MM.1S (cell line): Measurements from ENCODE around the gene VN1R5.
A peak's percentile ranks its signal among the peaks of the same experiment; 100 is the strongest.

Source experiments
- DNase-seq: peaks from one replicate; pipeline ENCODE4 v3.0.0-alpha.2; 2015
- H2AFZ ChIP-seq: fragments of 300-600 bp; sonication (generic); 2 replicates; pipeline ENCODE4 v1.6.0; 2016; ENCODE audit warnings: antibody characterized with exemption, low read length
- H3F3A ChIP-seq: fragments of 300-600 bp; sonication (generic); 2 replicates; pipeline ENCODE4 v1.6.1; 2016; ENCODE audit warnings: mild to moderate bottlenecking, antibody characterized with exemption, low read length, moderate library complexity, mixed read lengths; ENCODE audit not compliant: insufficient read depth
- H3K27ac ChIP-seq: fragments of 300-600 bp; sonication (generic); 2 replicates; pipeline ENCODE4 v1.5.1; 2016; ENCODE audit warnings: mild to moderate bottlenecking, low read length
- H3K27me3 ChIP-seq: fragments of 300-600 bp; sonication (generic); replicated peaks from 2 replicates; pipeline ENCODE4 v1.6.0; 2016; ENCODE audit warnings: low read length; ENCODE audit not compliant: insufficient read depth
- H3K36me3 ChIP-seq: fragments of 300-600 bp; sonication (generic); replicated peaks from 2 replicates; pipeline ENCODE4 v1.6.1; 2016; ENCODE audit warnings: mild to moderate bottlenecking, low read length, mixed read lengths; ENCODE audit not compliant: insufficient read depth
- H3K4me1 ChIP-seq: fragments of 300-600 bp; sonication (generic); 2 replicates; pipeline ENCODE4 v1.6.1; 2016; ENCODE audit warnings: low read length, mixed read lengths
- H3K4me2 ChIP-seq: fragments of 300-600 bp; sonication (generic); 2 replicates; pipeline ENCODE4 v1.6.0; 2016; ENCODE audit warnings: low read depth, low read length
- H3K4me3 ChIP-seq: fragments of 300-600 bp; sonication (generic); 2 replicates; pipeline ENCODE4 v1.5.1; 2016; ENCODE audit warnings: low read length, mixed read lengths
- H3K79me2 ChIP-seq: fragments of 300-600 bp; sonication (generic); 2 replicates; pipeline ENCODE4 v1.6.1; 2016; ENCODE audit warnings: mixed run types, low read length, mixed read lengths
- H3K9ac ChIP-seq: fragments of 300-600 bp; sonication (generic); 2 replicates; pipeline ENCODE4 v1.6.1; 2016; ENCODE audit warnings: low read length, mixed read lengths
- H3K9me2 ChIP-seq: fragments of 300-600 bp; sonication (generic); replicated peaks from 2 replicates; pipeline ENCODE4 v1.6.1; 2016; ENCODE audit warnings: mild to moderate bottlenecking, low read length, mixed read lengths; ENCODE audit not compliant: insufficient read depth
- H3K9me3 ChIP-seq: fragments of 300-600 bp; sonication (generic); replicated peaks from 2 replicates; pipeline ENCODE4 v1.6.1; 2016; ENCODE audit warnings: mild to moderate bottlenecking, low read length, mixed read lengths; ENCODE audit not compliant: insufficient read depth
- H4K20me1 ChIP-seq: fragments of 300-600 bp; sonication (generic); 2 replicates; pipeline ENCODE4 v1.6.1; 2016; ENCODE audit warnings: mild to moderate bottlenecking, low read length, moderate library complexity, mixed read lengths; ENCODE audit not compliant: insufficient read depth
- EZH2 ChIP-seq: fragments of 300-600 bp; sonication (generic); optimal IDR thresholded peaks from 2 replicates; pipeline ENCODE3; 2017; ENCODE audit warnings: low read depth, mild to moderate bottlenecking, antibody characterized with exemption, low read length, mixed read lengths
- EZH2phosphoT487 ChIP-seq: fragments of 300-600 bp; sonication (generic); IDR thresholded peaks from 2 replicates; pipeline ENCODE4 v1.6.1; 2018; ENCODE audit warnings: antibody characterized with exemption, low read length
- TF ChIP-seq, protein P1 (sequence below): fragments of 300-600 bp; sonication (generic); IDR thresholded peaks from 2 replicates; pipeline ENCODE4 v1.5.1; 2016; ENCODE audit warnings: antibody characterized with exemption, low read length, mixed read lengths

VN1R5 gene

DNA sequence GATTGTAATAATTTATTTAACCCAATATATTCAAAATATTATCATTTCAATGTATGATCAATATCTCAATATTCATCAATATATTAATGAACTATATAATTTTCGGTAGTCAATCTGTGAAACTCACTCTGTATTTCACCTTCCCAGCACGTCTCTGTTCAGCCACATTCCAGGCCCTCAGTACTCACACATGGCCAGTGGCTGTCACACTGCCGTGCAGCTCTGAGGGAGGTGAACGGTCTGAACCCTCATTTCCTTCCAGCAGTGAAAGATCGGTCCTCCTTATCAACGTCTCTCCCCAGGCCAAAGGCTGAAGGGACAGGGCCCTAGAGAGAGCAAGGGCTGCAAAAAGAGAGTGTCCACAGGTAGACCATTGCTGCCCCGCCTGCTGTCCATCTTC is 44.5 kb upstream of the VN1R5 start:
- Histone ChIP-seq H3K36me3 (peaks cover 23% of the 10 kb centered on the region), H3F3A (peaks cover 41% of the 10 kb centered on the region), H2AFZ (no peak overlapping the region), H3K4me1 (peaks cover 57% of the 10 kb centered on the region), H3K79me2 (peaks cover 44% of the 10 kb centered on the region), H3K9me2 (no peaks in the 10 kb centered on the region), H3K27me3 (no peaks in the 10 kb centered on the region), H3K4me2 (peak overlapping the region; percentile 88), H4K20me1 (no peaks in the 10 kb centered on the region), H3K9ac (no peak overlapping the region), H3K9me3 (no peaks in the 10 kb centered on the region), H3K27ac (peak overlapping the region; percentile 88), H3K4me3 (0 out of 2 replicates have a peak overlapping the region, but pooled peaks have one; percentile 4)
- DNase-seq: peak; percentile 11
- TF ChIP-seq EZH2 (no peak), EZH2phosphoT487 (no peak)
- TF ChIP-seq, protein P1, sequence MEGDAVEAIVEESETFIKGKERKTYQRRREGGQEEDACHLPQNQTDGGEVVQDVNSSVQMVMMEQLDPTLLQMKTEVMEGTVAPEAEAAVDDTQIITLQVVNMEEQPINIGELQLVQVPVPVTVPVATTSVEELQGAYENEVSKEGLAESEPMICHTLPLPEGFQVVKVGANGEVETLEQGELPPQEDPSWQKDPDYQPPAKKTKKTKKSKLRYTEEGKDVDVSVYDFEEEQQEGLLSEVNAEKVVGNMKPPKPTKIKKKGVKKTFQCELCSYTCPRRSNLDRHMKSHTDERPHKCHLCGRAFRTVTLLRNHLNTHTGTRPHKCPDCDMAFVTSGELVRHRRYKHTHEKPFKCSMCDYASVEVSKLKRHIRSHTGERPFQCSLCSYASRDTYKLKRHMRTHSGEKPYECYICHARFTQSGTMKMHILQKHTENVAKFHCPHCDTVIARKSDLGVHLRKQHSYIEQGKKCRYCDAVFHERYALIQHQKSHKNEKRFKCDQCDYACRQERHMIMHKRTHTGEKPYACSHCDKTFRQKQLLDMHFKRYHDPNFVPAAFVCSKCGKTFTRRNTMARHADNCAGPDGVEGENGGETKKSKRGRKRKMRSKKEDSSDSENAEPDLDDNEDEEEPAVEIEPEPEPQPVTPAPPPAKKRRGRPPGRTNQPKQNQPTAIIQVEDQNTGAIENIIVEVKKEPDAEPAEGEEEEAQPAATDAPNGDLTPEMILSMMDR: no peak

DNA sequence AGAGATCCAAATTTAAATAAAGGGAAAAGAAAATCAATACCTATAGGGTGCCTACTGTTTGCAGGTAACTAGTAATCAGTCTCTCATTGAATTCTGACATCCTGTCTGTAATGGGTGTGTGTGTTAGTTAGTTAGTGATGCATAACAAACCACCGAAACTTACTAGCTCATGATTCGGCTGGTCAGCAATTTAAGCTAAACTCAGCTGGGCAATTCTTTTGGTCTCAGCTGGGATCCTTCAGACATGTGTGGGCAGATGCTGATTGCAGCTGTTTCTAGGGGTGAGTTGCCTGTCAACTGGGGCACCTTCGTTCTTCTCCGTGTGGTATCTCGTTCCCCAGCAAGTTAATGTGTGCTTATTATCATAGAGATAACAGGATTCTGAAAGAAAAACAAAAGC is 43.9 kb upstream of the VN1R5 start:
- Histone ChIP-seq H2AFZ (0 out of 2 replicates have a peak overlapping the region, but pooled peaks have one; percentile 3), H3K4me1 (peaks cover 63% of the 10 kb centered on the region), H3K4me2 (peak overlapping the region; percentile 88), H3K27me3 (no peaks in the 10 kb centered on the region), H3K36me3 (peaks cover 21% of the 10 kb centered on the region), H3K4me3 (peak overlapping the region; percentile 38), H3F3A (peaks cover 48% of the 10 kb centered on the region), H3K9me3 (no peaks in the 10 kb centered on the region), H3K9me2 (no peaks in the 10 kb centered on the region), H3K79me2 (peaks cover 38% of the 10 kb centered on the region), H3K9ac (peak overlapping the region; percentile 44), H3K27ac (peak overlapping the region; percentile 88), H4K20me1 (no peaks in the 10 kb centered on the region)
- peak; percentile 99 for DNase-seq
- TF ChIP-seq, protein P1: no peak
- TF ChIP-seq EZH2 (no peak), EZH2phosphoT487 (no peak)

DNA sequence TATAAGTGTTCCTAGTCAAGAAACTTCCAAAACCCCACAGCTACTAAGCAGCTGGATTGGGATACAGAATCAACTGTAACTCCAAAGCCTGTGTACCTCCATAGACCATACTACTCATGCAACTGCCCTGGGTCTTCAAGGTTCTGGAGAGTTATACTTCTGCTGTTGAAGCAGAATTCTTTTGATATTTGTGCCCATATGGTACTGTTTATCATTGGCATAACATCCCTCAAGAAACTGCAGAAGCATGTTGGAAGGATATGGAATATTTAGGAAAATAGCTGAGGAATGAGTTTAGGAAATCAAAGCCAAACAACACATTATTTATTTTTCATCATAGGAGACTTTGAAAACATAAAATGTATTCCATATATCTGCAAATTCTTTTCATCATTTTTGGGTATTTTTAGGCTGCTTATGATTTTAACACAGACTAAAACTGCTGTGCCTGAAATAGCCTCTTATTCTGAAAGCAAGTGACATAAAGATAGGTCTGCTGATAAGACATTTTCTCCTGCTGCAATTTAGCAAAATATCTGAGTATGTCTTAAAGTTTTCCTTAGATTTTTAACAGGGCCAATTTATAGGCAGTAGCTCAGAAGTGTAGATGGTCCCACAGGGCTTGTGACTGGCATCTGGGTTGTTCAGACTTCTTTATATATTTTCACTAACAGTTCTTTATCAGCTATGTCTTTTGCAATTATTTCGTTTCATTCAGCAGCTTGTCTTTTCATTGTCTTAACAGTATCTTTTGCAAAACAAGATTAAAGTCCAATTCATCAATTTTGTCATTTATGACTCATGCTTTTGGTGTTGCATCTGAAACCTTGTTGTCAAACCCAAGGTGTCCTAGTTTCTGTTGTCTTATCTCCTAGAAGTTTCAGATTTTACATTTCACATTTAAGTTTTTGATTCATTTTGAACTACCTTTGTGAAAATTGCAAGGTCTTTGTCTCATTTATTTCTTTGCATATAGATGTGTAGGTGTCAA is 43.0 kb upstream of the VN1R5 start:
- H3K79me2 ChIP-seq: peaks cover 29% of the 10 kb centered on the region
- H3K9me3 ChIP-seq: no peaks in the 10 kb centered on the region
- no peaks in the 10 kb centered on the region for H4K20me1 ChIP-seq
- peak overlapping the region; percentile 88 for H3K4me2 ChIP-seq
- peak; percentile 86 for DNase-seq
- H2AFZ ChIP-seq: 0 out of 2 replicates have a peak overlapping the region, but pooled peaks have one; percentile 3
- peak overlapping the region; percentile 38 for H3K4me3 ChIP-seq
- H3K36me3 ChIP-seq: peaks cover 14% of the 10 kb centered on the region
- H3K4me1 ChIP-seq: peaks cover 64% of the 10 kb centered on the region
- H3K9ac ChIP-seq: peak overlapping the region; percentile 44
- H3K9me2 ChIP-seq: no peaks in the 10 kb centered on the region
- no peaks in the 10 kb centered on the region for H3K27me3 ChIP-seq
- peaks cover 48% of the 10 kb centered on the region for H3F3A ChIP-seq
- TF ChIP-seq EZH2phosphoT487 (no peak), EZH2 (no peak)
- TF ChIP-seq, protein P1: no peak
- H3K27ac ChIP-seq: peak overlapping the region; percentile 88
